GM21367 (cell line): ENCODE measurements around the gene HRH3.

Source experiments
- ATAC-seq: cut with Tn5 transposase; IDR thresholded peaks from one replicate; pipeline ENCODE4 v1.9.1; 2021; ENCODE audit not compliant: unreplicated experiment

HRH3 gene

GRCh38 chr20:62201173-62202082, 18.6 kb downstream of the HRH3 start:
- peak; percentile 55 for ATAC-seq

GRCh38 chr20:62200491-62201172, 19.4 kb downstream of the HRH3 start:
- ATAC-seq, result no peak

GRCh38 chr20:62198931-62199330, 21.1 kb downstream of the HRH3 start:
- no peak for ATAC-seq

DNA sequence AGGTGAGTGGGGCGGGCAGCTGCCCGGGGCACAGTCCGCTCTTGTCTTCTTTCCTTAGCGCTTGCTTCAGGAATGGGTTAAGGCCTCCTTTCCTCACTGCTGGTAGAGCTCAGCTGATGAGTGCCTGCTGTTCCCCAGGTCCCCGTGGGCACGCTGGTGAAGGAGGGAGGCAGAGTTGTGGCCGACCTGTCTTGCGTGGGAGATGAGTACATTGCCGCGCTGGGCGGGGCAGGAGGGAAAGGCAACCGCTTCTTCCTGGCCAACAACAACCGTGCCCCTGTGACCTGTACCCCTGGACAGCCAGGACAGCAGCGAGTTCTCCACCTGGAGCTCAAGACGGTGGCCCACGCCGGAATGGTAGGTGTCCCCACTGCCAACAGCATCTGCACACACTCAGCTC, 21.6 kb downstream of the HRH3 start:
- ATAC-seq, result no peak

DNA sequence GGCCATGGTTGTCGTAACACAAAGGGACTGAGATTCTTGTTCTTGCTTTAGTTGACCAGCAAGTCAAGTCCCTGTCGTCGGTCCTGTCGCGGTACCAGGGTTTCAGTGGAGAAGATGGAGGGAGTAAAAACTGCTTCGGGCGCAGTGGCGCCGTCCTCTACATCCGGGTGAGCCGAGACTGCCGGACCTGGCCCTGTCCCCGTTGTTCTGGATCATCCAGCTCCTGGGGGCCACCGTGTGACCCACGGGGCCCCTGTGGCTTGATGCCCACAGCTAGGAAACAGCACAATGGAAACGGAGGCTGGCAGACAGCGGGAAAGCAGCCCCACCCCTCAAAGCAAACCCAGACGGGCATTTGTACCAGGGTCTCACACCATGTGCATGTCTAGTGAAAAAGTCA, 22.3 kb downstream of the HRH3 start:
- ATAC-seq, result no peak

DNA sequence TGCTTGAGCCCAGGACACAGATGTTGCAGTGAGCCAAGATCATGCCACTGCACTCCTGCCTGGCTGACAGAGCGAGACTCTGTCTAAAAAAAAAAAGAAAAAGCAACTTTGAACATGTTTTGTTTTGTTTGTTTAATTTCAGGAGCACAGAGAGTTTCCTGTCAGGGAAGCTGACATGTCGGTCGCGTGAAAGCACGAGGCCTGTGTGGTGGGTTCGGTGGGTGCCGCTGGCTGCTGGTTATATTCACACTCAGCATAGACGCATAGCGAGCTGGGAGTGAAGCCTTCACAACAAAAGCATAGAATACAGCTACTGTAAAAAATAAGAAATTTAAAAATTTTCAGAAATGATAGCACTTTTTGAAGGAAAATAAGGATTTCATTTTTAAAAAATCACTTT, 22.8 kb downstream of the HRH3 start:
- ATAC-seq, result no peak

- no peak for ATAC-seq
Observed at GRCh38 chr20:62196286-62196685, 23.8 kb downstream of the HRH3 start.

GRCh38 chr20:62195736-62196135, 24.3 kb downstream of the HRH3 start:
- ATAC-seq, result no peak

DNA sequence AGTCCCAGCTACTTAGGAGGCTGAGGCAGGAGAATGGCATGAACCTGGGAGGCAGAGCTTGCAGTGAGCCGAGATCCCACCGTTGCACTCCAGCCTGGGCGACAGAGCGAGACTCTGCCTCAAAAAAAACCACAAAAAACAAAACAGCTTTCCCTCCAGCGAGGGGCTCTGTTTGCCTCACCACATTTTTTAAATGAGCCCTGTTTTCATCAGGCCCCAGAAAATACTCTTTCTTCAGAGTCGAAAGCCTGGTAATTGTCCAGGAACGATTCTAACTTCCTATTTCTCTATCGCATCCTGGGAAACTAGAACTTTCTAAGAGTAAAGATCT, 25.0 kb downstream of the HRH3 start:
- ATAC-seq, result no peak

- ATAC-seq, result no peak
Observed at GRCh38 chr20:62193079-62194025, 26.7 kb downstream of the HRH3 start.

DNA sequence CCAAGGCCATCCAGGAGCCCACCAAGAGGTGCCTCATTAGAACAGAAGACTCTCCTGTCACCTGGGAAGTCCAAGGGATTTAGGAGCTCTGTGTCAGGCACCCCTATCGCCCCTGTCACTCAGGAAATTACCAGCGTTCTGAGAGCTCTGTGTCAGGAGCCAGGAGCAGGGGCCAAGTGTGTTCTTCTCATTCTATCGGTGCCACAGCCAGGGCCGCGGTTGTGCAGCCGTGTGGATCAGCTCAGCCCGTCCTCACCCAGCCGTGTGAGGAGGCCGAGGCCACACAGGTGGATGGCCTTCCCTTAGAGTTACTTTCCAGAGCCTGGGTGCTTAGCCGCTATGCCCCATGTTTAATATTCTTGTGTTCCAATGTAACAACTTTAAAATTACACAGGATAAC, 27.4 kb downstream of the HRH3 start:
- ATAC-seq, result no peak

GRCh38 chr20:62191781-62192559, 28.1 kb downstream of the HRH3 start:
- no peak for ATAC-seq

DNA sequence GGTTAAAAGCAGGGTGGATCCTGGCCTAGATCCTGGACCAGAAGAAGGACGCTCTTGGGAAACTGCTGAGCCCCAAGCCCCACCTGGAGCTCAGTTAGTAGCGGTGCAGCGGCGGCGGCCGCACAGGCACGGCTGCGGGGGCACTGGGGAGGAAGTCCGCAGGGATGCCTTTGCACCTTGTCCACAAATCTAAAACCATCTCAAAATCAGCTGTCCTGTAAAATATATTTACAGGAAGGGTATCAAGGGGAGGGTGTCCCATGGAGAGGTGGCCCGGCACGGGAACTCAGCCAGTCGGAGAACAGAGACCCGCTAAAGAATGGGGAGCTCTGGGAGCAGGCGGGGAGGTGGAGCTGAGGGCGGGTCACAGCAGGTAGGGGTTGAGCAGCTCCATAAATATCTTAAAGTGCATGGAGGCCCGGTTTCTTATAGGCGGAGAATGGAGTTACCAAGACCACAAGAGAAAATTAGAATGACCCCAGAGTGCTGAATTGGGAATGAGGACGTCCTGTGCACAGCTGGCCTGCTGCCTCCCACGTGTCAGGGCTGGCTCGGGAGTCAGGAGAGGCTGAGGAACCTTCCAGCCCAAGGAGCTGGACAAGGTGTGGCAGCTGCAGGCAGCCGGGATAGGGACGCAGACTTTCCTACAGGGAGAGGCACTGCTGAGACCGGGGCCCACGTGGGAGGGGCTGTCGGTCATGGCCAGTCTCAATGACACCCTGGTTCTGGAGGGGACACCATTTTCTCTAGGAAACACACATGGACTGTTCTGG, 29.3 kb downstream of the HRH3 start:
- ATAC-seq, result no peak

GRCh38 chr20:62186887-62187866, 32.9 kb downstream of the HRH3 start:
- ATAC-seq, result no peak

DNA sequence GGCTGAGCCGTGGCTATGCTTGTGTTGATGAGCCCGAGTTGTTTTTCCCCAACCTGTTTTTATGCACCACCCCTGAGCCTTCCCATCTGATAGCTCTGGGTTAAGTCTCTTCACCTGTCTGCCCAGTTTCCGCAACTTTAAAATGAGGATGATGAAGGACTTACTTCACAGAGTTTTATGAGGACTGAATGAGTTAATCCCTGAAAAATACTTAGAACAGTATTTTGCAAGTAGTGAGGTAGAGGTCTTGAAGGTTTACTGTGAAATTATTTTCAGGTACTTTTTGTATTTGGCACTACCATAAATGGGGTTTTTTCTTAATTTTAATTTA, 34.0 kb downstream of the HRH3 start:
- no peak for ATAC-seq

DNA sequence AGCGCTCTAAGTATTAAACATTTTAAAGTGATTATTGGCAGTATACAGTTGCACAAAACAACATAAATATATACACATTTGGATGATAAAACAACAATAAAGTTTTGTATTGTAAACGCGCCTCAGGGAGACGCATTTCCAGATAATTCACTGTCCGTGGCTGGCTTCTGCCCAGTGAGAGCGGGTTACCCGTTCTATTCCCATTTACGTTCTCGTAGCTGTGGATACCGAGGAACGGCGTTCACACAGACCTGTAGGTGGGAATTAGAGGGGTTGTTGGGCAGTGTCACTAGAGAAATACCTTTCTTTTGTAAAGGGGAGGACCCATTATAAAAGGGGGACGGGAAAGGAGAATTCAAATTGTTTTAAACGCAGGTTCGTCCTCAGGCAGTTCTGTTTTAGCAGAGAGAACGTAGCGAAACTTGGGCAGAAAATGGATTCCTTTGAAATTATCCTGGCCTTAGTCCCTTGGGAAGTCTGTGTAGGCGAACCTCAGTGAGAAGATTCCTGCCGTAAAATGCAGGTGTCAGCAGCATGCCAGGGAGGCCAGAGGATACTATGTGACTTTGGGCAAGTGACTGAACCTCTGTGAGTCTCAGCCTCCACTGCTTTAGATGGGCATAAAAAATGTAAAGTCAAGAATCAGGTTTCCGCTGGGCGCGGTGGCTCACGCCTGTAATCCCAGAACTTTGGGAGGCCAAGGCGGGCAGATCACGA, 36.5 kb downstream of the HRH3 start:
- no peak for ATAC-seq

GRCh38 chr20:62182469-62183425, 37.3 kb downstream of the HRH3 start, which contains the start of gene MTG2:
TSS of gene MTG2 (plus strand) at chr20:62183028. CDS start at chr20:62193421, 10,393 bp downstream.
- peak; percentile 87 for ATAC-seq
